ENCODE measurements around the gene TSHZ2.

DNA sequence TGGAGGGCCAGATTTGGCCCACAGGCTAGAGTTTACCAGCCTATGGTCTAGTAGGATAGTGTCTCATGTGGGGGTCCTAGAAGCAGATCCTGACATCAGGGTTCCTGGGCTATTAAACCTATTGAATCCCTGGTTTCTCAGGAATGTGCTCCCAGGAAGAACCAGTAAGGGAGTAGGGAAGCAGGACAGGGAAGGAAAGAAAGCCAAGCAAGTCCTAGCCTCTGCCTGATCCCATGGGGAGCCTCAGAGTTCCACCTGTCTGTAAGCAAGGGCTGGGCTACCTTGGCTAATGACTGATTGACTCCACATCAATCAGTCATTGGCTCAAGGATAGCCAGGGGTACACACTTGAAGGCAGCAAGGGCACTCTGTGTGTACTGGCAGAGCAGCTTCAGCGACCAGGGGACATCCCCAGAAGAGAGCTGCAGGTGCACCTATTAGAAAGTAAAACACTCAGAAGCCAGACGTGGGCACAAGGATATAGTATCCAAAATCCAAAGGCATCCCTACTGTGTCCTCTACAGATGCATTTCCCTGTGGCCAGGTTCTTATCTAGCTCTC, 309.5 kb downstream of the TSHZ2 start:
- TF ChIP-seq GATA2 (IDR thresholded peaks at IDR 0.05; ENCODE audit: low read depth, low read length) (no peak), GATA3 (IDR thresholded peaks at IDR 0.05; ENCODE audit: low read depth, low read length) (no peak)
